ENCODE measurements around the gene RALGAPA1.

RALGAPA1 gene

DNA sequence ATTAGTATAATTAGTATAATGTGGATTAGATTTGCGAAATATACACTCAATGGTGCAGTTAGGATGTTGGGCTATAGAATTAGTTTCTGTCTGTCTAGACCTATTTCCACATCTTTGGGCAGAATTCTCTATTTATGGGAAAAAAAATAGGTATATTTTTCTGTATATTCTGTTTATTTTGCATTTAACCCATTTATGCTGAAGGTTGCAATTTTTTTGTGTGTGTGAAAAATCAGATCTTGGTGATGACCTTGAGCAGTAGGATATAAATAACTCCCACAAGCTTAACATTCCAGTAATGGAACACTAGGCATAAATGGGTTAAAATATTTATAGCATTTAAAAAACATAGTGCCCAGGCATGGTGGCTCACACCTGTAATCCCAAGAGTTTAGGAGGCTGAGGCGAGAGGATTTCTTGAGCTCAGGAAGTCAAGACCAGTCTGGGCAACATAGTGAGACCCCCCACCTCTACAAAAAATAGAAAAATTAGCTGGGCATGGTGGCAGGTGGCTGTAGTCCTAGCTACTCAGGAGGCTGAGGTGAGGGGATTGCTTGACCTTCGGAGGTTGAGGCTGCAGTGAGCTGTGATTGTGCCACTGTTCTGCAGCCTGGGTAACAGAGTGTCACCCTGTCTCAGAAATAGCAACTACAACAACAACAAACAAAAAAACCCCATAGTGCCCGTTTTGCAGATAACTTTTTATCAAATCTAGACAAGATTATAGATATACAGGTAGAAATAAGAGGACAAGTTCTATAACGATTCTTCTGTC, 26.3 kb upstream of the RALGAPA1 start:
- TF ChIP-seq, protein P1, sequence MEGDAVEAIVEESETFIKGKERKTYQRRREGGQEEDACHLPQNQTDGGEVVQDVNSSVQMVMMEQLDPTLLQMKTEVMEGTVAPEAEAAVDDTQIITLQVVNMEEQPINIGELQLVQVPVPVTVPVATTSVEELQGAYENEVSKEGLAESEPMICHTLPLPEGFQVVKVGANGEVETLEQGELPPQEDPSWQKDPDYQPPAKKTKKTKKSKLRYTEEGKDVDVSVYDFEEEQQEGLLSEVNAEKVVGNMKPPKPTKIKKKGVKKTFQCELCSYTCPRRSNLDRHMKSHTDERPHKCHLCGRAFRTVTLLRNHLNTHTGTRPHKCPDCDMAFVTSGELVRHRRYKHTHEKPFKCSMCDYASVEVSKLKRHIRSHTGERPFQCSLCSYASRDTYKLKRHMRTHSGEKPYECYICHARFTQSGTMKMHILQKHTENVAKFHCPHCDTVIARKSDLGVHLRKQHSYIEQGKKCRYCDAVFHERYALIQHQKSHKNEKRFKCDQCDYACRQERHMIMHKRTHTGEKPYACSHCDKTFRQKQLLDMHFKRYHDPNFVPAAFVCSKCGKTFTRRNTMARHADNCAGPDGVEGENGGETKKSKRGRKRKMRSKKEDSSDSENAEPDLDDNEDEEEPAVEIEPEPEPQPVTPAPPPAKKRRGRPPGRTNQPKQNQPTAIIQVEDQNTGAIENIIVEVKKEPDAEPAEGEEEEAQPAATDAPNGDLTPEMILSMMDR (IDR thresholded peaks at IDR 0.05), result no peak
- Histone ChIP-seq H3K27ac (no peak overlapping the region), H3K27me3 (no peaks in the 10 kb centered on the region), H3K4me3 (no peak overlapping the region), H3K4me1 (no peaks in the 10 kb centered on the region), H3K36me3 (peaks cover 44 to 59% (median 47%) of the 10 kb centered on the region in 3 donors), H3K9me3 (peaks cover 0 to 8% (median 0%) of the 10 kb centered on the region in 3 donors)
- DNase-seq, result no peak
- intact Hi-C loops (cut with DNase I; ENCODE audit: low total_unique reads), result no loop called here

DNA sequence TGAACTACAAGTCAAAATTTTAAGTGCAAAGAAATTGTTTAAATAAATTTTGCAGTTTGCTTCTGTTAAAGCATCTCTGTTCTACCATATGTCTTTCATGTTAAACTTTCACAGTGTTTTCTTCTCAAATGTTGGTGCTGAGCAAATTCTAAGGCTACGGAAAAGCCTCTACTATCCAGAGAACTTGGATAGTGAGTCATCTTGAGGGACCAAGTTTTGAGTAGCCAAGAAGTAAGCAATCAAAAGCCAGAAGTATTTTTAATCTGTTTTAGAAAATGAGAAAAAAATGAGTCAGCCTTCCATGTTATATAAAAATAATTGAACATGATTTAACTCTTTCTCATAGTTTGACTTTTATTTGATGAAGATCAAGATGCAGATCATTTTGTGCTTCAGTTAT, 20.4 kb upstream of the RALGAPA1 start:
- DNase-seq, result no peak
- peaks cover 5 to 16% (median 14%) of the 10 kb centered on the region in 3 donors for H3K36me3 ChIP-seq
- TF ChIP-seq, protein P1 (IDR thresholded peaks at IDR 0.05), result no peak
- no peaks in the 10 kb centered on the region for H3K27me3 ChIP-seq
- H3K4me3 ChIP-seq, result no peak overlapping the region
- intact Hi-C loops (cut with DNase I; ENCODE audit: low total_unique reads), result no loop called here
- no peaks in the 10 kb centered on the region for H3K9me3 ChIP-seq
- H3K4me1 ChIP-seq, result peaks cover 0 to 12% (median 9%) of the 10 kb centered on the region in 4 donors
- no peak overlapping the region for H3K27ac ChIP-seq

DNA sequence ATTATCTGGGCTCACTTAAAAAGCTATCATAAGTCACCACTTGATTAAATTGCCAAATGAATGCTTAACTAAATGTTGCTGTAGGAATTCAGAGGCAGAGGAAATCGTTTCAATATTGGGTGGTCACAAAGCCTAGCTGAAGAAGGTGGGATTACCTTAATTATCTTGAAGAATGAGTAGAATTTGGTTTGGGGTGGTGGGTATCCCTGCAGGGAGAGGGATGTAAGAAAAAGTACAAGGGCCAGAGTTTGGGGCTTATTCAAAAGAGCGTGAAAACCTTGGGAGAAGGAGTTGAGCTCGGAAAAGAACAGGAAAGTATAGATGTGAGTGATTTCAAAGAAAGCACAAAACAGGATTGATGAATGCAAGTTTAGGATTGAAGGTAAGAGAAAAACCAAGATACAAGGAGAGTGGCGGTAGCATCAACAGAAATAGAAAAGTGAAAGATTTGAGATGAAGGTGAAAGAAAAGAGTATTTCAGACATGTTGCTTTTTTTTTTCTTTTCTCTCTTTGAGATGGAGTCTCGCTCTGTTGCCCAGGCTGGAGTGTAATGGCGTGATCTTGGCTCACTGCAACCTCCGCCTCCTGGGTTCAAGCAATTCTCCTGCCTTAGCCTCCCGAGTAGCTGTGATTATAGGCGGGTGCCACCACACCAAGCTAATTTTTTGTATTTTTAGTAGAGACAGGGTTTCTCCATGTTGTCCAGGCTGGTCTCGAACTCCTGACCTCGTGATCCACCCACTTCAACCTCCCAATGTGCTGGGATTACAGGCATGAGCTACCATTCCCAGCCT, 18.8 kb upstream of the RALGAPA1 start:
- intact Hi-C loops (cut with DNase I; ENCODE audit: low total_unique reads), result no loop called here
- no peaks in the 10 kb centered on the region for H3K27me3 ChIP-seq

DNA sequence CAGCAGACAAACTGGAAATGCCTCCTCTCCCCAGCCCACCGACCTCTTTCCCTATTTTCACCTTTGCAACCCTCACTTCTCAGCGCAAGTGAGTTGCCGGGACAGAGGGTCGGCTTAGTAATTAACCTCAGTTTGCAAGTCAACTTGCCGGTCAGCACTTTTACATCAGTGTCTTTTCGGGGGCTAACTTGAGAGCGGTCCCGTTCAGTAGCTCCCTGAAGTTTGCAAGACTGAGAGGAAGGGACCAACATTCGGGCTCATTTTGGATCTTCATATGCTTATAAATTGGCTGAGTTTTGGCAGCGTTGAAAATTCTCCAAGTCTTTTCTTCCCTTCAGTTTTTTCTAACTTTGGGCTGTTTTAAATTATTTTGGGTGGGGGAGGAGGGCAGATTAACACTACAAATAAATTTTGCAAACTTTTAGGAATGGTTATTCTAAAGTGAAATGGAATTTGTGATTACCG, 17.9 kb upstream of the RALGAPA1 start:
- Histone ChIP-seq H3K4me1 (peaks cover 0 to 12% (median 9%) of the 10 kb centered on the region in 4 donors), H3K9me3 (no peaks in the 10 kb centered on the region), H3K36me3 (peaks cover 0 to 7% (median 6%) of the 10 kb centered on the region in 3 donors), H3K27me3 (no peaks in the 10 kb centered on the region), H3K4me3 (peak overlapping the region; percentile 74 to 87), H3K27ac (peak overlapping the region; percentile 95 to 98)
- intact Hi-C loops (cut with DNase I; ENCODE audit: low total_unique reads), result no loop called here
- TF ChIP-seq, protein P1 (IDR thresholded peaks at IDR 0.05), result no peak
- no peak for DNase-seq

More for the DNA sequence above, 18.8 kb upstream of the RALGAPA1 start:
- no peak for DNase-seq
- peak overlapping the region in 1 of 2 donors; percentile 87 for H3K4me3 ChIP-seq
- TF ChIP-seq, protein P1 (IDR thresholded peaks at IDR 0.05), result no peak
- H3K36me3 ChIP-seq, result peaks cover 4 to 9% (median 8%) of the 10 kb centered on the region in 3 donors
- H3K9me3 ChIP-seq, result no peaks in the 10 kb centered on the region
- no peak overlapping the region for H3K27ac ChIP-seq
- H3K4me1 ChIP-seq, result peaks cover 0 to 12% (median 9%) of the 10 kb centered on the region in 4 donors

DNA sequence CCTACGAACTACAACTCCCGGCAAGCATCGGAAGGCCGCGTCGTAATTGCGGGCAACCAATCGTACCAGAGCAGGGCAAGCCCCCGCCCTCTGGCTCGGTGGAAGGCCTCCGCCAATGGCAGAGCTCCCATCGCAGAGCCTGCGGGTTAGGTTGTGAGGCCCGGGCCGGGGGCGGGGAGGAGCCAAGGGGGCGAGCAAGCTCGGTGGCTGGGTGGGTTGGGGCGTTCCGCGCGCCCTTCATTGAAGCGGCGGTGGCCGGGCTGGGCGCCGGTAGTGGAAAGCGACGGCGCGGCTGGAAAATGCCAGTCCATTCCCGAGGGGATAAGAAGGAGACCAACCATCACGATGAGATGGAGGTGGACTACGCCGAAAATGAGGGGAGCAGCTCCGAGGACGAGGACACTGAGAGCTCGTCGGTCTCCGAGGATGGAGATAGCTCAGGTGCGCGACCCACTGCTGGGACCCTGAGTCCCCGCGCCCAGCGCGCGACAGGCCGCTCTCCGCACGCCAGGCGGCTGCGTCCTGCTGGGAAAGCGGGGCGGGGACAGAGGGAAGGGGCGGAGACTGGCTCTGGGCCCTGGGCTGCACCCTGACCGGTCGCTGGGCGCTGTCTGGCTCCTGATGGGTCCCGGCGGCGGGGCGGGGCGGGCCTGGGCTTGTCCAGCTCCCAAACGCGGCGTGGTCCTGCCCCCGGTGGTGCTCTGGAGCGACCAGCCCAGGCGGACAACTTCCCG, 17.3 kb upstream of the RALGAPA1 start, which contains the start of gene BRMS1L:
BRMS1L (plus strand) TSS at position 121 of the 734 bp plus-strand sequence; CDS start at position 300, 179 bp downstream.
- Histone ChIP-seq H3K36me3 (peaks cover 0 to 1% (median under 1%) of the 10 kb centered on the region in 3 donors), H3K27me3 (no peaks in the 10 kb centered on the region), H3K4me1 (peaks cover 0 to 12% (median 9%) of the 10 kb centered on the region in 4 donors), H3K9me3 (no peaks in the 10 kb centered on the region), H3K27ac (peak within 1 kb of the TSS; percentile 95 to 98), H3K4me3 (peak within 1 kb of the TSS; percentile 74 to 87)
- peak; percentile 98 to 99 for DNase-seq
- intact Hi-C loops (cut with DNase I; ENCODE audit: low total_unique reads), result no loop called here
- TF ChIP-seq, protein P1 (IDR thresholded peaks at IDR 0.05), result peak in 1 of 2 experiments; percentile 16

All from tibial artery (tissue), 4 donors.